Fibroblast of pulmonary artery (primary cell): ENCODE data around the gene RALB.
"Not testable (repeated sequence)": the region's sequence is repeated elsewhere in the genome, so short reads cannot be mapped to it uniquely, and the experiment has no call there.

Experiments
- DNase-seq: peaks from one replicate; pipeline ENCODE4 v3.0.0-alpha.2; 2010; ENCODE audit warnings: low read depth
- H3K4me3 ChIP-seq: replicated peaks from 2 replicates; pipeline ENCODE4 v1.5.1; 2011; ENCODE audit warnings: low read depth, mild to moderate bottlenecking, control low read depth, low read length, moderate library complexity
- TF ChIP-seq, protein P1 (sequence below): IDR thresholded peaks from 2 replicates; pipeline ENCODE4 v1.5.1; 2011; ENCODE audit warnings: mild to moderate bottlenecking, control low read depth, low read length, inconsistent platforms; ENCODE audit errors: missing control alignments

RALB gene

DNA sequence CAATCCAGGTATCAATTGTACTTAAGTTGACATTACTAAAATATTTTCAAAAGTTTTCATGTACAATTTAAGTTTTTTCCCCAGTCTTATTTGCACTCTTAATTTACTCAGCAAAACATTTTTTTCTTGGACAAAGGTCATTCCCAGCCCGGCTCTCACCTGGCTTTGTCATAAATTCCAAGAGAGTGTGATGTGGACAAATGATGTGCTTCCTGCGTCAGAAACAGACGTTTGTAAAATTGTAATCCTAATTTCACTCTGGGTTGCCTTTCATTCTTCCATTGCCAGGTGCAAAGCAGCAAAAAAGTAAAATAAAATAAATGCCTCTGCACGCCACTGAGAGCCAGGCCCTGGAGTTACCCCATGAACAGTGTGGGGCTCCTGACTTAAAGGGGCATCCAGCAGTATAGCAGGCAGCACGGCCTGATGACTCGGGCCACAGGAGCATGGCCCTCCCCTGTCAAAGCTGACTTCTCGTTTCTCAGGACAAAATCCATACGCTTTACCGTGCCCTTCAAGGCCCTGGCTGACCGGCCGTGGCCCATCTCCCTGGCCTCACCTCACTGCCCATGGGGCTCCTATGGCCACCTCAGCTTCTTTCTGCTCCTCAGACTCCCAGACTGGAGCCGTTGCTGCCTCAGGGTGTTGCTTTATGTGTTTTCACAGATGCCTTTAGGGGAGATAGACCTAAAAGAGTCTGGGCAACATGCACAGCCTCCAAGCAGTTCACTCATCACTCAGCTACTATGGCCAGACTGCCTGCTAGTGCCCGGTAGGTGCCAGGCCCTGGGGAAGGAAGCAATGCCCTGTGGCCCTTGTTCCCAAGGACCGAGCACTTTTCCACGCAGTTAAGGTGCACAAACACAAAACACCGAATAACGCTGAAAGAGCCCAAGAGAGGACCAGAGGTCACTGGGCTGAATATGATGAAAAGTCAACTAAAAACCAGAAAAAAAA is 21.9 kb upstream of the RALB start:
- no peak for DNase-seq
- no peak overlapping the region for H3K4me3 ChIP-seq
- TF ChIP-seq, protein P1, sequence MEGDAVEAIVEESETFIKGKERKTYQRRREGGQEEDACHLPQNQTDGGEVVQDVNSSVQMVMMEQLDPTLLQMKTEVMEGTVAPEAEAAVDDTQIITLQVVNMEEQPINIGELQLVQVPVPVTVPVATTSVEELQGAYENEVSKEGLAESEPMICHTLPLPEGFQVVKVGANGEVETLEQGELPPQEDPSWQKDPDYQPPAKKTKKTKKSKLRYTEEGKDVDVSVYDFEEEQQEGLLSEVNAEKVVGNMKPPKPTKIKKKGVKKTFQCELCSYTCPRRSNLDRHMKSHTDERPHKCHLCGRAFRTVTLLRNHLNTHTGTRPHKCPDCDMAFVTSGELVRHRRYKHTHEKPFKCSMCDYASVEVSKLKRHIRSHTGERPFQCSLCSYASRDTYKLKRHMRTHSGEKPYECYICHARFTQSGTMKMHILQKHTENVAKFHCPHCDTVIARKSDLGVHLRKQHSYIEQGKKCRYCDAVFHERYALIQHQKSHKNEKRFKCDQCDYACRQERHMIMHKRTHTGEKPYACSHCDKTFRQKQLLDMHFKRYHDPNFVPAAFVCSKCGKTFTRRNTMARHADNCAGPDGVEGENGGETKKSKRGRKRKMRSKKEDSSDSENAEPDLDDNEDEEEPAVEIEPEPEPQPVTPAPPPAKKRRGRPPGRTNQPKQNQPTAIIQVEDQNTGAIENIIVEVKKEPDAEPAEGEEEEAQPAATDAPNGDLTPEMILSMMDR: no peak

- TF ChIP-seq, protein P1: no peak
- no peak for DNase-seq
- no peak overlapping the region for H3K4me3 ChIP-seq
Observed at GRCh38 chr2:120231564-120231973, 21.1 kb upstream of the RALB start.

GRCh38 chr2:120231974-120232635 is 20.5 kb upstream of the RALB start:
- H3K4me3 ChIP-seq: peak overlapping the region; percentile 30
- DNase-seq: peak; percentile 26
- TF ChIP-seq, protein P1: no peak

- no peak overlapping the region for H3K4me3 ChIP-seq
- TF ChIP-seq, protein P1: no peak
- DNase-seq: no peak
Observed at GRCh38 chr2:120233292-120233691, 19.4 kb upstream of the RALB start.

- DNase-seq, H3K4me3 ChIP-seq: not testable (repeated sequence)
Observed at GRCh38 chr2:120235158-120235557, 17.5 kb upstream of the RALB start.

DNA sequence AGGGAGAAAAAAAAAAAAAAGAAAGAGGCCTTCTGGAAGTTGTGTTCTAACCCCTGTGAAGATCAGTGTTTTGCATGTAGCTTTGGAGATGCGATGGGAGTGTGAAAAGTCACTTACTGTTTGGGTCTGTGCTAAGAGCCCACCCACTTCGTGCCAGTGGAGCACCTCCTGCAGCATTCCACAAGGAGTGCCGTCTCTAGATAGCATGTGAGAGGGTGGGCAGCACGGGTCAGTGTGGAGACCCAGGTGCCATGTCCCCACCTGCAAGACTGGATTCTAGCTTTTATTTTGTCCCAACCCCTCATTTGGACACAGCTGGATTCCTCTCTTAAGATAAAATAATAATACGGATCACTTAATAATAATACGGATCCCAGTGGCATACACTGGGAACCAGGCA is 17.0 kb upstream of the RALB start:
- TF ChIP-seq, protein P1: no peak
- DNase-seq: no peak
- H3K4me3 ChIP-seq: no peak overlapping the region

GRCh38 chr2:120236316-120236715 is 16.3 kb upstream of the RALB start:
- DNase-seq: no peak
- H3K4me3 ChIP-seq: no peak overlapping the region
- TF ChIP-seq, protein P1: no peak
